22Rv1 (cell line): ENCODE results near the gene PCDHGC3.

Source experiments
- ZFX ChIP-seq: fragments of 450-650 bp; IDR thresholded peaks from 2 replicates; pipeline ENCODE4 v1.6.1; 2017; ENCODE audit warnings: antibody characterized with exemption, borderline replicate concordance
- TF ChIP-seq, protein P1 (sequence below): fragments of 450-650 bp; IDR thresholded peaks from 2 replicates; pipeline ENCODE4 v1.5.1; 2017; ENCODE audit warnings: mild to moderate bottlenecking

DNA sequence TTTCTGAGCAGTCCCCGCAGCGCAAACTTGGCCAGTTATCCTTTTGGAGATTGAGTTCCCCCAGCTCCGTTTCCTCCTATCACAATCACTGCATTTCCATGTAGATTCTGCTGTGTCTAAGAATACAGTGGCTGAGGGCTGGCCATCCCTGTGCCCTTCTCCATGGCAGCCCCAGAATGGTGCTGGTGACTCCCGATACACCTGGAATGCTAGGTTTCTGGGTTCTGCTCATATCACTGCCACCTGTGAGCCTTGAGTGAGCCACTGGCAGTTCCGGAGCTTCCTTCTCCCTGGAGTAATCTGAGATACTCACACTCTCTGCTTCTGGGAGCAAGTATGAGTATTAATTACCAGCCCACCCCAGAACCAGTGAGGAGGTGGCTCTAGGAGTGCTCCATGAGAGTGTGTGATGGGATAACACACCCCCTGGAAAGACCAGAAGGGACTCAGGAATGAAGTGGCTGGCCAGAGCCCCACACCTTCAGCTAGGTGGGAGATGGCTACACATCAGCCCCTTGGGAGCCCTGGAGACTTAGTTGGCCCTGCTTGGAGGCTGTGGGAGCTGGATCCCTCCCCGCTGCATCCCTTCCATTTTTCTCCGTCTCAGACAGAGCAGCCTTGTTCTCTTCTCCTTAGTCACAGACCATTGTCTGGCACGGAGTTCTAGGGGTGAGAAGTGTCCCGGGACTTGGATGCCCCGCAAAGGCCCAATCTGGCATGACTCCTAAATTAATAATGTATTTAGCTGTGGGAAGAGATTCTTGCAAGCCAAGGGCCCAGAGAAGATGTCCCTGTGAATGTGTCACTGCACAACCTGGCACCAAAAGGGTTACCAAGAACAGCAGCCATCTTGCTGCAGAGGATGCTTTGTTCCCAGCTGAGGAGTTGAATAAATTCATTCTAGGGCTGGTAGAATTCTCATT, 18.0 kb downstream of the PCDHGC3 start:
- TF ChIP-seq, protein P1, sequence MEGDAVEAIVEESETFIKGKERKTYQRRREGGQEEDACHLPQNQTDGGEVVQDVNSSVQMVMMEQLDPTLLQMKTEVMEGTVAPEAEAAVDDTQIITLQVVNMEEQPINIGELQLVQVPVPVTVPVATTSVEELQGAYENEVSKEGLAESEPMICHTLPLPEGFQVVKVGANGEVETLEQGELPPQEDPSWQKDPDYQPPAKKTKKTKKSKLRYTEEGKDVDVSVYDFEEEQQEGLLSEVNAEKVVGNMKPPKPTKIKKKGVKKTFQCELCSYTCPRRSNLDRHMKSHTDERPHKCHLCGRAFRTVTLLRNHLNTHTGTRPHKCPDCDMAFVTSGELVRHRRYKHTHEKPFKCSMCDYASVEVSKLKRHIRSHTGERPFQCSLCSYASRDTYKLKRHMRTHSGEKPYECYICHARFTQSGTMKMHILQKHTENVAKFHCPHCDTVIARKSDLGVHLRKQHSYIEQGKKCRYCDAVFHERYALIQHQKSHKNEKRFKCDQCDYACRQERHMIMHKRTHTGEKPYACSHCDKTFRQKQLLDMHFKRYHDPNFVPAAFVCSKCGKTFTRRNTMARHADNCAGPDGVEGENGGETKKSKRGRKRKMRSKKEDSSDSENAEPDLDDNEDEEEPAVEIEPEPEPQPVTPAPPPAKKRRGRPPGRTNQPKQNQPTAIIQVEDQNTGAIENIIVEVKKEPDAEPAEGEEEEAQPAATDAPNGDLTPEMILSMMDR = no peak
- TF ChIP-seq ZFX = no peak
